HEK293T (cell line): ENCODE results near the gene KLHL29.

ENCODE experiments used
- ARNT ChIP-seq: fragments of 450-650 bp; IDR thresholded peaks from 2 replicates; pipeline ENCODE4 v1.6.1; 2017; ENCODE audit warnings: mild to moderate bottlenecking
- CTBP1 ChIP-seq: fragments of 450-650 bp; IDR thresholded peaks from 2 replicates; pipeline ENCODE4 v1.6.1; 2016; ENCODE audit warnings: borderline replicate concordance
- FOXA1 ChIP-seq: fragments of 450-650 bp; IDR thresholded peaks from 2 replicates; pipeline ENCODE4 v1.6.1; 2016; ENCODE audit warnings: mild to moderate bottlenecking
- FOXK2 ChIP-seq: fragments of 450-650 bp; IDR thresholded peaks from 2 replicates; pipeline ENCODE4 v1.6.1; 2016; ENCODE audit warnings: mild to moderate bottlenecking
- FOXM1 ChIP-seq: fragments of 450-650 bp; IDR thresholded peaks from 2 replicates; pipeline ENCODE4 v1.6.1; 2017; ENCODE audit warnings: mild to moderate bottlenecking, borderline replicate concordance
- HDGF ChIP-seq: fragments of 450-650 bp; IDR thresholded peaks from 2 replicates; pipeline ENCODE4 v1.6.1; 2017; ENCODE audit warnings: antibody characterized with exemption, borderline replicate concordance
- NFRKB ChIP-seq: fragments of 450-650 bp; IDR thresholded peaks from 2 replicates; pipeline ENCODE4 v1.6.1; 2016; ENCODE audit warnings: mild to moderate bottlenecking, moderate library complexity
- SP1 ChIP-seq: fragments of 450-650 bp; IDR thresholded peaks from 2 replicates; pipeline ENCODE4 v1.6.1; 2017
- SUZ12 ChIP-seq: fragments of 450-650 bp; IDR thresholded peaks from 2 replicates; pipeline ENCODE4 v1.6.1; 2016; ENCODE audit warnings: mild to moderate bottlenecking
- ZNF384 ChIP-seq: fragments of 450-650 bp; IDR thresholded peaks from 2 replicates; pipeline ENCODE4 v1.6.1; 2016

DNA sequence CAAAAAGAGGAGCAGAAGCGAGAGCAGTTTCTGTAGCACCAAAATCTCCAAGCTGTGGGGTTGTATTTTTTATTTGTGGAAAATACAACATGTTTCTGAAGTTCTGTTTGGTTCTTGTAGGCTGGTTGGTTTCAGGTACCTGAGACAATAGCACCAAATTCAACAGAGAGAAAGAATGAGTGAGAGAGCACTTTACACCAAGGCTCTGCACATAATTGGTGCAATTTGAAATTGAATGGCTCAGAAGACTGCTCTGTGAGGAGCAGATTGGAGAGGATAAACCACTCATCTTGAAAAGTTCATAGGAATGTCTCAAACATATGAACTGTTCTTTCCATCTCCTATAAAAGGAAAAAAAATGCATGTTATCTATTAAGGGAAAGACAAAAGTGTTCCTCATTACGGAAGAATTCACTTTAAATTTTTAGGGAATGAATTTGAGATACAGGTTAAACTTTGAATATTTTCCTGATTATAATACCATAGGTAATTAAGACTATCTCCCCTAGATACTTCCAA is 366.8 kb downstream of the KLHL29 start:
- TF ChIP-seq NFRKB (no peak), FOXK2 (no peak), CTBP1 (no peak), ZNF384 (no peak), FOXM1 (no peak), SUZ12 (no peak), FOXA1 (no peak), ARNT (no peak), SP1 (no peak), HDGF (no peak)
